ENCODE data around the gene FHL3. TPM values are rescaled to one million over a fixed set of nuclear protein-coding genes. Genes with fewer than 3 reads are reported as not detected.

Gene FHL3
- total and polyA plus RNA-seq, 4 experiments from 2014 or later, result 3.4 to 5.0 (median 3.7) TPM

- peaks cover 0 to 4% (median 0%) of the 10 kb centered on the region in 8 donors for H3K9me3 Mint-ChIP-seq
- DNase-seq, result peak; percentile 91 to 96 (median 93)
- Histone ChIP-seq H3K4me1 (ENCODE audit: insufficient read depth, low read length) (peaks cover 29% of the 10 kb centered on the region), H3K9me3 (ENCODE audit: control insufficient read depth in 1 of 2, low read length in 2 of 2) (no peaks in the 10 kb centered on the region), H3K4me3 (ENCODE audit: low read length in 2 of 2) (peak within 1 kb of the TSS; percentile 72 to 94), H3K36me3 (ENCODE audit: insufficient read depth, low read length) (peaks cover 12% of the 10 kb centered on the region), H3K27ac (ENCODE audit: low read depth, low read length) (peak within 1 kb of the TSS; percentile 87), H3K27me3 (ENCODE audit: insufficient read depth, low read length) (no peaks in the 10 kb centered on the region)
- intact Hi-C loops (cut with micrococcal nuclease), result loop anchor here (1.0 kb wide), 4 partner anchors 22 to 320 kb away; partner anchors contain the start of genes CDCA8, MTF1 and SF3A3
- no peaks in the 10 kb centered on the region for H3K27me3 Mint-ChIP-seq
- CTCF ChIA-PET (ENCODE audit: partially characterized antibody), result interaction anchor here (0.6 to 15.6 kb wide), 5 partner anchors 9 to 945 kb away, joined by 3 to 192 read pairs (median 3); partner anchors contain the start of gene SF3A3
- H3K27ac Mint-ChIP-seq, result peak within 1 kb of the TSS; percentile 92 to 100 (median 99)
- peak within 1 kb of the TSS; percentile 91 to 100 (median 98) for H3K4me3 Mint-ChIP-seq
- peaks cover 11 to 30% of the 10 kb centered on the region in 2 donors for H3K36me3 Mint-ChIP-seq
- H3K4me1 Mint-ChIP-seq, result peaks cover 19 to 46% (median 34%) of the 10 kb centered on the region in 4 donors
- POLR2A ChIA-PET (ENCODE audit: partially characterized antibody), result interaction anchor here (0.8 to 2.8 kb wide), 10 partner anchors 9 to 1014 kb away, joined by 3 to 18 read pairs (median 4); partner anchors contain the start of genes NDUFS5 and SF3A3
Observed at GRCh38 chr1:38012363-38013226, 7.3 kb upstream of the FHL3 start, which contains the start of gene UTP11. TSS of gene UTP11 (plus strand) at chr1:38012734. CDS start at chr1:38012803, 69 bp downstream.

GRCh38 chr1:38009841-38010180 lies 4.5 kb upstream of the FHL3 start:
- H3K27ac ChIP-seq (ENCODE audit: low read depth, low read length), result no peak overlapping the region

GRCh38 chr1:38009088-38009840 lies 4.0 kb upstream of the FHL3 start:
- peak overlapping the region in 1 of 8 donors; percentile 6 for H3K4me3 Mint-ChIP-seq
- Histone ChIP-seq H3K27ac (ENCODE audit: low read depth, low read length) (no peak overlapping the region), H3K27me3 (ENCODE audit: insufficient read depth, low read length) (no peaks in the 10 kb centered on the region), H3K4me1 (ENCODE audit: insufficient read depth, low read length) (peaks cover 29% of the 10 kb centered on the region), H3K4me3 (ENCODE audit: low read length in 2 of 2) (no peak overlapping the region), H3K36me3 (ENCODE audit: insufficient read depth, low read length) (no peaks in the 10 kb centered on the region), H3K9me3 (ENCODE audit: control insufficient read depth in 1 of 2, low read length in 2 of 2) (no peaks in the 10 kb centered on the region)
- H3K36me3 Mint-ChIP-seq, result peaks cover 0 to 10% of the 10 kb centered on the region in 2 donors
- H3K4me1 Mint-ChIP-seq, result peaks cover 19 to 51% (median 33%) of the 10 kb centered on the region in 4 donors
- ChIA-PET POLR2A (ENCODE audit: partially characterized antibody) (interaction anchor here (1.0 to 1.2 kb wide), 2 partner anchors 9 to 15 kb away, joined by 3 to 6 read pairs; no protein-coding TSS in a partner anchor), CTCF (ENCODE audit: partially characterized antibody) (interaction anchor here (1.0 to 15.6 kb wide), 3 partner anchors 9 to 15 kb away, joined by 4 to 192 read pairs (median 5); partner anchors contain the start of gene SF3A3)
- intact Hi-C loops (cut with micrococcal nuclease), result no loop called here
- peak overlapping the region in 6 of 7 donors; percentile 42 to 86 (median 62) for H3K27ac Mint-ChIP-seq
- peaks cover 0 to 3% of the 10 kb centered on the region in 2 donors for H3K27me3 Mint-ChIP-seq
- peak in 1 of 5 donors; percentile 58 for DNase-seq
- H3K9me3 Mint-ChIP-seq, result peaks cover 0 to 4% (median 0%) of the 10 kb centered on the region in 8 donors

More at GRCh38 chr1:38009841-38010180, 4.5 kb upstream of the FHL3 start:
- peaks cover 0 to 10% of the 10 kb centered on the region in 2 donors for H3K36me3 Mint-ChIP-seq
- Histone ChIP-seq H3K9me3 (ENCODE audit: control insufficient read depth in 1 of 2, low read length in 2 of 2) (no peaks in the 10 kb centered on the region), H3K36me3 (ENCODE audit: insufficient read depth, low read length) (no peaks in the 10 kb centered on the region), H3K27me3 (ENCODE audit: insufficient read depth, low read length) (no peaks in the 10 kb centered on the region), H3K4me3 (ENCODE audit: low read length in 2 of 2) (no peak overlapping the region), H3K4me1 (ENCODE audit: insufficient read depth, low read length) (peaks cover 29% of the 10 kb centered on the region)
- DNase-seq, result no peak
- H3K4me1 Mint-ChIP-seq, result peaks cover 16 to 45% (median 29%) of the 10 kb centered on the region in 4 donors
- intact Hi-C loops (cut with micrococcal nuclease), result no loop called here
- ChIA-PET POLR2A (ENCODE audit: partially characterized antibody) (interaction anchor here (1.0 to 1.2 kb wide), 2 partner anchors 9 to 16 kb away, joined by 3 to 6 read pairs; no protein-coding TSS in a partner anchor), CTCF (ENCODE audit: partially characterized antibody) (interaction anchor here (0.8 to 15.6 kb wide), 3 partner anchors 9 to 150 kb away, joined by 3 to 192 read pairs (median 5); partner anchors contain the start of genes MTF1 and SF3A3)
- peak overlapping the region in 1 of 7 donors; percentile 61 for H3K27ac Mint-ChIP-seq
- no peak overlapping the region for H3K4me3 Mint-ChIP-seq
- no peaks in the 10 kb centered on the region for H3K27me3 Mint-ChIP-seq
- peaks cover 0 to 4% (median 0%) of the 10 kb centered on the region in 8 donors for H3K9me3 Mint-ChIP-seq

DNA sequence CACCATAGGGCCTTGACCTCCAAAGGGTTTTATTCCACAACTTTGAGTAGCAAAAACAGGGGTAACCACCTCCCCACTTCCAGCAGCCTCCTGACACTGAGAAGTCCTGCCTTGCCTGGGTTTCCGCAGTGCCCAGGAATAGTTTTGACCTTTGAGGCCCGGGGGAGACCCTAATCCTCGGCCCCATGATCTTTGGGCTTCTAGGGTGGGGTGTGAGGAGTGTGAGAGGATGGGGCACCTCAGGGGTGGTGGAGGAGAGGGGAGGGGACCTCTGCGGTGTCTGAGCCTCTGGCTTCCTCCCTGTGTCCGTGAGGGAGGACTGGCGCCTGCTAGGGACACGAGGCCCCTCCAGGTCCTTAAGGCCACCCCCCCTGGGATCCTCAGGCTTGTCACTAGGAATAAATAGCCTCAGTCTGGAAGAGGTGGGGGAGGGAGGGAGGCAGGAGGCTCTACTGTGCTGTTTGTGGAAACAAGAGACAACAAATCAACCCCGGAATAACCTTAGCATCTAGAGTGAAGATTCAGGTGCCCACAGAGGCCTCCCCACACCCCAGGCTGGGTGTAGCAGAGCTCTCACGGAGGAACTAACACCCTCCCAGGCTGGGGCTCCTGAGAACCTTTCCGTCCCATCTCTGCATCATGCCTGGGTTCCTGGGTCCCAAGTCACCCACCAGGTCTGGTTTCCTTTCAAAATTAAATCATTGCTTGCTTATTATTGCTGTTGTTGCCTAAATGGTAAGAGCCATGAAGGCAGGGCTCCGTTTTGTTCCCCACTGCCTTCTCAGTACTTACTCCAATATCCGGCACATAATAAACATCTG lies 904 bp upstream of the FHL3 start:
- no peaks in the 10 kb centered on the region for H3K27me3 ChIP-seq (ENCODE audit: insufficient read depth, low read length)
- DNase-seq, result no peak
- H3K36me3 ChIP-seq (ENCODE audit: insufficient read depth, low read length), result no peaks in the 10 kb centered on the region
- peaks cover 4 to 36% (median 17%) of the 10 kb centered on the region in 4 donors for H3K4me1 Mint-ChIP-seq
- ChIA-PET CTCF (ENCODE audit: partially characterized antibody) (no interaction called here), POLR2A (ENCODE audit: partially characterized antibody) (interaction anchor here (0.6 kb wide), 1 partner anchor 18 kb away, joined by 3 read pairs; no protein-coding TSS in a partner anchor)
- H3K4me3 Mint-ChIP-seq, result peak overlapping the region; percentile 51 to 77 (median 69)
- H3K9me3 ChIP-seq (ENCODE audit: control insufficient read depth in 1 of 2, low read length in 2 of 2), result no peaks in the 10 kb centered on the region
- H3K4me1 ChIP-seq (ENCODE audit: insufficient read depth, low read length), result peaks cover 7% of the 10 kb centered on the region
- H3K4me3 ChIP-seq (ENCODE audit: low read length in 2 of 2), result no peak overlapping the region
- H3K36me3 Mint-ChIP-seq, result no peaks in the 10 kb centered on the region
- H3K27ac Mint-ChIP-seq, result peak overlapping the region in 6 of 7 donors; percentile 17 to 72 (median 58)
- H3K9me3 Mint-ChIP-seq, result peaks cover 0 to 2% (median 0%) of the 10 kb centered on the region in 8 donors
- intact Hi-C loops (cut with micrococcal nuclease), result no loop called here
- peak overlapping the region; percentile 1 for H3K27ac ChIP-seq (ENCODE audit: low read depth, low read length)
- peaks cover 0 to 6% of the 10 kb centered on the region in 2 donors for H3K27me3 Mint-ChIP-seq

DNA sequence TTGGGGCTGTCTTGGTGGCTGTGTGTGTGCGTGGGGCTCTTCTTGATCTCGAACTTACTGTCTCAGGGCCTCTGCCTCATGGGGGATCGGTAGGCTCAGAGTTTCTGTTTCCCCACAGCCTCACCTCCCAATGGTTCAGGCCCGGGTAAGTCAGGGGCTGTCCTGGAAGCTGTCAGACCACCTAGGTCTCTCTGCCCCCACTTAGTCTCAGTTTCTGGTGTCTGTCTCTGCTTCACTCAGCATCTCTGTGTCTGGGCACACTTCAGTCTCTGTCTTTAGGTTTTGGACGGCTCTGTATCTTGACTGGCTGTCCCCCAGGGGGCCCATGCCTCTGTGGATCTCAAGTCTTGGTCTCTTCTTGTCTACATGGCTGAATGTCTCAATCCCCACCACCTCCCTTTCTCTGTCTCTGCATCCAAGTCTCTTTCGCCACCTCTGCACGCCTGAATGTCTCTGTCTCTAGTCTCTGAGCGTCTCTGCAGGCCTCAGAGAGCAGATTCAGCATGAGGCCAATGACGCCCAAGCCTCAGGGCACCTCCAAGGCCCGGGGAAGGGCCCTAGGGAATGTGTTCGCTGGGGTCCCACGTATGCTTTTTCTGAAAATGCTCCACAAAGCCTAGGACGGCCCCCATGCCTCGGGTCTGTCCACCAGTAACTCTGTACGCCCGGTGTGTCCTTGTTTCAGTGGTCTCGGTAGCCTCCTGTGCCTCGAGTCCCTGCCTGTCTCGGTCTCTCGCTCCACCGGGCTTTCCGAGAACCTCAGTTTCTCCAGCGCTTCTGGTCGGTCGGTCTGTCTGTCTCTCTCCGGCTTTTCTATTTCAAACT lies 818 bp downstream of the FHL3 start:
- intact Hi-C loops (cut with micrococcal nuclease), result no loop called here
- H3K4me1 ChIP-seq (ENCODE audit: insufficient read depth, low read length), result peaks cover 7% of the 10 kb centered on the region

More for the DNA sequence above, 818 bp downstream of the FHL3 start:
- Mint-ChIP-seq H3K27me3 (peaks cover 0 to 6% of the 10 kb centered on the region in 2 donors), H3K27ac (peak overlapping the region; percentile 53 to 84 (median 77)), H3K36me3 (no peaks in the 10 kb centered on the region), H3K4me3 (peak overlapping the region; percentile 70 to 87 (median 76)), H3K9me3 (peaks cover 0 to 2% (median 0%) of the 10 kb centered on the region in 8 donors), H3K4me1 (peaks cover 4 to 31% (median 19%) of the 10 kb centered on the region in 4 donors)
- H3K36me3 ChIP-seq (ENCODE audit: insufficient read depth, low read length), result no peaks in the 10 kb centered on the region
- peak overlapping the region; percentile 14 to 43 for H3K4me3 ChIP-seq (ENCODE audit: low read length in 2 of 2)
- ChIA-PET CTCF (ENCODE audit: partially characterized antibody) (interaction anchor here (1.6 kb wide), 1 partner anchor 14 kb away, joined by 6 read pairs; the partner anchor contains the start of gene SF3A3), POLR2A (ENCODE audit: partially characterized antibody) (interaction anchor here (1.1 to 1.3 kb wide), 2 partner anchors 7 to 15 kb away, joined by 3 read pairs; no protein-coding TSS in a partner anchor)
- H3K27me3 ChIP-seq (ENCODE audit: insufficient read depth, low read length), result no peaks in the 10 kb centered on the region
- no peaks in the 10 kb centered on the region for H3K9me3 ChIP-seq (ENCODE audit: control insufficient read depth in 1 of 2, low read length in 2 of 2)
- DNase-seq, result no peak
- H3K27ac ChIP-seq (ENCODE audit: low read depth, low read length), result no peak overlapping the region
